Measurements from ENCODE around the gene GPX1.
A peak's percentile ranks its signal among the peaks of the same experiment; 100 is the strongest.
"Not testable (repeated sequence)": the region's sequence is repeated elsewhere in the genome, so short reads cannot be mapped to it uniquely, and the experiment has no call there.

Gene GPX1

DNA sequence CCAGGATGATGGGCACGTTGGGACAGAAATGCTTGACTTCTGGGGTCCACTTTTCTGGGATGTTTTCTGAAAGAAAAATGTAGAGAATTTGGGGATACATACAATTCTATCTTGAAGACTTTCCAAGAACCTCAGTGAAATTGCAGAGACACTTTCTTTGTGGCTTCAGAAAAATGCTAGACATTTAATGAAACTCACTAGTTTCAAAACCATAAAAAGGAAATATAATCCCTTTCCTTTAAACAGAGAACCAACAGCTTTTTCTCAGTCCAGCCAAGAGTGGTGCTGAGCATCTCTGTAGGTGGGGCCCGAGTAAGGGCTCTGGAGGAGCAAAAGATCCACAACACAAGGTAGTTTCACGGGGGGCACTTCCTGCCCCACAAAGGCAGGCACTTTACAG is 4.4 kb upstream of the GPX1 start:
- H3K4me1 ChIP-seq = peaks cover 19% of the 10 kb centered on the region
- peaks cover 58% of the 10 kb centered on the region for H4K20me1 ChIP-seq
- H3K27ac ChIP-seq = no peak overlapping the region
- H3K4me2 ChIP-seq = no peak overlapping the region
- H3K36me3 ChIP-seq = peaks cover 85% of the 10 kb centered on the region
- H3K9me3 ChIP-seq = no peaks in the 10 kb centered on the region
- no peak for TF ChIP-seq Cebpa-rat (IDR thresholded peaks at IDR 0.05)
- no peak overlapping the region for H3K9ac ChIP-seq
- no peaks in the 10 kb centered on the region for H3K27me3 ChIP-seq
- H3K4me3 ChIP-seq = no peak overlapping the region

DNA sequence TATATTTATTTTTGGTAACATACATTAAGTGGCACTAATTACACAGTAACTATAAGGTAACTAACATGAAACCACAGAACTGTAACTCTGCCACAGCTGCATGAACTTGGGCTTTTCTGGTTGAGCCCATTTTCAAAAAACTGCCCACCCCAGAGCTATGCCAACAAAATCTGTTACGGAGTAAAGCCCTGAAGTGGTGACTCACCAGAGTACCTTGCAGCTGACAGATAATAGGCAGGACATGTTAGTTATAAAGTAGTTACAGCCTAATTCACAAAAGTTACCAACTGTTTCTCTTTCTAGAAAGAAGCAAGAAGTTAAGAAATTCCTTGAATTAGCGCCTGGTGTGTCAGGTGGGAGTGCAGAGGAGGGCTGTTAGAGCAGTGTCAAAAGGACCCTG is 1.5 kb upstream of the GPX1 start:
- Histone ChIP-seq H3K4me3 (no peak overlapping the region), H3K9me3 (no peaks in the 10 kb centered on the region), H3K36me3 (peaks cover 81% of the 10 kb centered on the region), H3K4me2 (peak overlapping the region; percentile 85; the same call in 1 of the 2 replicates), H3K27ac (peak overlapping the region; percentile 94; the same call in 1 of the 2 replicates), H4K20me1 (peaks cover 50% of the 10 kb centered on the region), H3K9ac (no peak overlapping the region), H3K4me1 (peaks cover 41% of the 10 kb centered on the region), H3K27me3 (no peaks in the 10 kb centered on the region)
- TF ChIP-seq Cebpa-rat (IDR thresholded peaks at IDR 0.05) = no peak

DNA sequence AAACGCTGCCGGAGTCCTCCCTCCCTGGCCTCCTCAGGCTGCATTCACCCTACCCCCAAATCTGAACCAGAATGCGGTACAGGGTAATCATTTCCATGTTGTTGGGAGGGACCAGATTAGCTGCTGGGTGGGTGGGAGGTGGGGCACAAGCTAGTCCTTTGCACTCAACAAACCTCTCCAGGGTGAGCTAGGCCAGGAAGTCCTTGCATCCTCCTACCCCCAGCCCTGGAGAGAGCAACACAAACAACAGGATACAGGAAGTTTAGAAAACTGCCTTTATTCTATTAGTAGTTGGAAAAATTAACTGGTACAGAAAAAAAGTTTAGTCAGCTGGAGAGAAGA is 702 bp upstream of the GPX1 start:
- Histone ChIP-seq H3K9ac (peak overlapping the region; percentile 96), H3K36me3 (peaks cover 77% of the 10 kb centered on the region), H3K9me3 (no peaks in the 10 kb centered on the region), H4K20me1 (peaks cover 42% of the 10 kb centered on the region), H3K4me2 (peak overlapping the region; percentile 85), H3K4me3 (peak overlapping the region; percentile 88), H3K27ac (peak overlapping the region; percentile 94), H3K27me3 (no peaks in the 10 kb centered on the region), H3K4me1 (peaks cover 41% of the 10 kb centered on the region)
- TF ChIP-seq Cebpa-rat (IDR thresholded peaks at IDR 0.05) = no peak

DNA sequence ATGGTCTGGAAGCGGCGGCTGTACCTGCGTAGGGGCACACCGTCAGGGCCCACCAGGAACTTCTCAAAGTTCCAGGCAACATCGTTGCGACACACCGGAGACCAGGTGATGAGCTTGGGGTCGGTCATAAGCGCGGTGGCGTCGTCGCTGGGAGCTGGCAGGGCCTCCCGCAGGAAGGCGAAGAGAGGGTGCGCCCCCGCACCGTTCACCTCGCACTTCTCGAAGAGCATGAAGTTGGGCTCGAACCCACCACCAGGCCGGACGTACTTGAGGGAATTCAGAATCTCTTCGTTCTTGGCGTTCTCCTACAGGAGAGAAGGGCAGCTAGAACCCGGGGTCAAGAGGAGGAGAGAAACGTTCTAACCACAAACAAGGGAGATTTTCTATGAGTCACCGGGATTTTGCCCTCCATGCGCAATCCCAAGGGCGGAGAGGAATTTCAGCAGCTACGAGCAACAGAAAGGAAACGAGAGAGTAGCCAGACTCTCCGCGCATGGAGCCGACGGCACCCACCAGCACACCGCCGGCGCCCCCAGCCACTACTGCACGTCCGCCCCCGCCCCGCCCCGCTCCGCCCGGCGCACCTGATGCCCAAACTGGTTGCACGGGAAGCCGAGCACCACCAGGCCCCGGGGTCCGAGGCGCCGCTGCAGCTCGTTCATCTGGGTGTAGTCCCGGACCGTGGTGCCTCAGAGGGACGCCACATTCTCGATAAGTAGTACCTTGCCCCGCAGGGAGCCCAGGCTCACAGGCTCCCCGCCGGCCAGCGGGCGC is 523 bp downstream of the GPX1 start:
- peaks cover 53% of the 10 kb centered on the region for H3K4me1 ChIP-seq
- not testable (repeated sequence) for H3K27me3 ChIP-seq, H3K9me3 ChIP-seq
- peak overlapping the region; percentile 85 for H3K4me2 ChIP-seq
- peak overlapping the region; percentile 94 for H3K27ac ChIP-seq
- peaks cover 64% of the 10 kb centered on the region for H3K36me3 ChIP-seq
- H3K9ac ChIP-seq = peak overlapping the region; percentile 96
- peaks cover 30% of the 10 kb centered on the region for H4K20me1 ChIP-seq
- H3K4me3 ChIP-seq = peak overlapping the region; percentile 88

- Histone ChIP-seq H3K36me3 (peaks cover 59% of the 10 kb centered on the region), H3K4me3 (peak overlapping the region; percentile 88), H3K4me2 (peak overlapping the region; percentile 85), H3K27ac (peak overlapping the region; percentile 94), H3K4me1 (peaks cover 58% of the 10 kb centered on the region), H4K20me1 (peaks cover 24% of the 10 kb centered on the region), H3K9ac (peak overlapping the region; percentile 96)
- not testable (repeated sequence) for H3K27me3 ChIP-seq, H3K9me3 ChIP-seq
Observed at GRCh38 chr3:49357095-49357442, 1.1 kb downstream of the GPX1 start.

DNA sequence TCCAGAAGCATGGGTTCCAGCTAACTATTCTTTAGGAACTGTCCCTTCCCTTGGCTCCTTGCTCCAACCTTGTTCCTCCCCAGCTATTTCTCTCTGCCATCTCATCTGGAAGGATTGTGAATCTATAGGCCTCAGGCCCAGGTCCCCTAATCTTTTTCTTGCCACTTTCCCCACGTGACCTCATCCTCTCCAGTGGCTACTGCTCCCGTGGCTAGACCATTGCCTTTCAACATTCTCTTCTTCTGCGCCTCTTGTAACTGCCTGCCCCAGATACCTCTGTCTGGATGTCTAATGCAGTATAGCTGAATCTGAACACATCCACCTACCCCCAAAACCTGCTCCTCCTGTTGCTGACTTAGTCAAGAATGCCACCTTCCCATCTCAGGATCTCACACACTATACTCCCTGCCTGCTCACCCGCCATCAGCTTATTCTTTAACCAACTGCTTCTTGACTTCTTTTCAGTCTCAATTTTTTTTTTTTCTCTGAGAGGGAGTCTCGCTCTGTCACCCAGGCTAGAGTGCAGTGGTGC is 5.2 kb downstream of the GPX1 start:
- Histone ChIP-seq H3K9ac (peak overlapping the region; percentile 53; the same call in 1 of the 2 replicates), H3K4me3 (no peak overlapping the region), H4K20me1 (peaks cover 21% of the 10 kb centered on the region), H3K27me3 (no peaks in the 10 kb centered on the region), H3K36me3 (peaks cover 29% of the 10 kb centered on the region), H3K9me3 (no peaks in the 10 kb centered on the region), H3K4me2 (peak overlapping the region; percentile 59), H3K27ac (peak overlapping the region; percentile 78), H3K4me1 (peaks cover 70% of the 10 kb centered on the region)
- TF ChIP-seq Cebpa-rat (IDR thresholded peaks at IDR 0.05) = no peak

DNA sequence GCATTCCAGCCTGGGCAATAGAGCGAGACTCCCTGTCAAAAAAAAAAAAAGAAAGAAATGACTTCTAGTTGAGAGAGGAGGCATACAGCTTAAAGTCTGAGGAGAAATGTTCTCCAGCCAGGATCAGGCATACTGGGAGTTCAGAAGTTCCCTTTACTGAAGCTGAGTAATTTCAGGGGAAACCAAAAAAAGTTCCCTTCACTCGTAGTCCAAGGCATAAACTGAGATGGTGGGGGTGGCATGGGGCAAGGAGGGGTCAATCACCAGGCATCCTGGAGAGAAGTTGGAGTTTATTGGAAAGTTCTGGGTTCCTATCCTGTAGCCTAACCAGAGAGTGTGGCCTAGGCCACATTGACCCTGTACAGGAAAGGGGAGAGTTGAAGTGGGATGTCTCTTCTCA is 5.9 kb downstream of the GPX1 start:
- H3K27ac ChIP-seq = peak overlapping the region; percentile 78
- H3K4me3 ChIP-seq = no peak overlapping the region
- H3K36me3 ChIP-seq = peaks cover 28% of the 10 kb centered on the region
- peaks cover 18% of the 10 kb centered on the region for H4K20me1 ChIP-seq
- peaks cover 75% of the 10 kb centered on the region for H3K4me1 ChIP-seq
- H3K4me2 ChIP-seq = peak overlapping the region; percentile 59
- H3K27me3 ChIP-seq = no peaks in the 10 kb centered on the region
- no peak for TF ChIP-seq Cebpa-rat (IDR thresholded peaks at IDR 0.05)
- H3K9ac ChIP-seq = peak overlapping the region; percentile 53
- no peaks in the 10 kb centered on the region for H3K9me3 ChIP-seq

DNA sequence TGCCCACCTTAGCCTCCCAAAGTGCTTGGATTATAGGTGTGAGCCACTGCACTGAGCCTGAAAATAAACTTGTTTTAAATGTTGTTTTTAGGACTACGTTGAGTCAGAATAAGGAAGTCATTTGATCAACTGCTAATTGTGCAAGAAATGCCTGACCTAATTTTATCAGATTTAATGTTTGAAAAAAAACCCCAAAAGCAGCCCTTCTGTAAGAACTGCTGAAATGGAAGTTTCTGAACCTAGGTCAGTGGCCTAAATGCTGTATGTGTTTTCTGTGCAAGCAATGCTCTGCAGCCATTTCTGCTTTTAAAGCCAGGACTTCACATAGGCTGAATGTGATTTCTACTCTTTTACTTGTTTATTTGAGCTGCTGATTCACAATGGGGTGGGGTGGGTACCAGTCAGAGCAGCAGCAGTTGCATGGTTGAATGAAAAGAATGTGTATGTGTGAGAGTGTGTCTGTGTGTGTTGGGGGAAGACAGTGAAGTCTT is 6.6 kb downstream of the GPX1 start:
- Histone ChIP-seq H3K4me3 (no peak overlapping the region), H3K9ac (peak overlapping the region; percentile 53; the same call in 1 of the 2 replicates), H3K4me1 (peaks cover 78% of the 10 kb centered on the region), H4K20me1 (peaks cover 11% of the 10 kb centered on the region), H3K27me3 (no peaks in the 10 kb centered on the region), H3K27ac (peak overlapping the region; percentile 78), H3K36me3 (peaks cover 23% of the 10 kb centered on the region), H3K4me2 (peak overlapping the region; percentile 59), H3K9me3 (no peaks in the 10 kb centered on the region)
- no peak for TF ChIP-seq Cebpa-rat (IDR thresholded peaks at IDR 0.05)

GRCh38 chr3:49349348-49350114 is 8.6 kb downstream of the GPX1 start:
- no peak overlapping the region for H3K9ac ChIP-seq
- no peak for TF ChIP-seq Cebpa-rat (IDR thresholded peaks at IDR 0.05)
- no peak overlapping the region for H3K4me2 ChIP-seq
- H3K4me3 ChIP-seq = no peak overlapping the region
- H3K36me3 ChIP-seq = peaks cover 2% of the 10 kb centered on the region
- no peaks in the 10 kb centered on the region for H3K9me3 ChIP-seq
- H3K27me3 ChIP-seq = no peaks in the 10 kb centered on the region
- H3K4me1 ChIP-seq = peaks cover 78% of the 10 kb centered on the region
- peak overlapping the region; percentile 50; the same call in 1 of the 2 replicates for H3K27ac ChIP-seq
- H4K20me1 ChIP-seq = no peaks in the 10 kb centered on the region

GRCh38 chr3:49348361-49348760 is 9.8 kb downstream of the GPX1 start:
- not testable (repeated sequence) for H3K27ac ChIP-seq, H3K27me3 ChIP-seq, H3K9ac ChIP-seq, H3K4me3 ChIP-seq, H3K36me3 ChIP-seq, H3K9me3 ChIP-seq, H4K20me1 ChIP-seq, H3K4me2 ChIP-seq
- H3K4me1 ChIP-seq = peaks cover 85% of the 10 kb centered on the region

Data from BLaER1 (cell line).